ENCODE measurements around the gene CLN6.
"Not testable (repeated sequence)": the region's sequence is repeated elsewhere in the genome, so short reads cannot be mapped to it uniquely, and the experiment has no call there.

CLN6 gene

GRCh38 chr15:68205558-68205944 lies 24.0 kb downstream of the CLN6 start:
- DNase-seq, result no peak

- DNase-seq, result peak; percentile 22
Measured at GRCh38 chr15:68204776-68205557, 24.6 kb downstream of the CLN6 start, which contains the start of gene CALML4. Gene CALML4, minus strand, starts transcription at chr15:68205332. Its CDS starts 85 bp downstream, at chr15:68205247.

GRCh38 chr15:68204361-68204760 lies 25.2 kb downstream of the CLN6 start:
- DNase-seq, result no peak

- no peak for DNase-seq
Measured at GRCh38 chr15:68203956-68204355, 25.6 kb downstream of the CLN6 start.

GRCh38 chr15:68203486-68203885 lies 26.0 kb downstream of the CLN6 start:
- no peak for DNase-seq

- not testable (repeated sequence) for DNase-seq
Measured at GRCh38 chr15:68202994-68203393, 26.5 kb downstream of the CLN6 start.

GRCh38 chr15:68201879-68202261 lies 27.7 kb downstream of the CLN6 start:
- no peak for DNase-seq

- no peak for DNase-seq
Measured at GRCh38 chr15:68201153-68201878, 28.2 kb downstream of the CLN6 start.

GRCh38 chr15:68200016-68200861 lies 29.3 kb downstream of the CLN6 start:
- DNase-seq, result no peak

- DNase-seq, result no peak
Measured at GRCh38 chr15:68199340-68199739, 30.2 kb downstream of the CLN6 start.

GRCh38 chr15:68197661-68198437 lies 31.7 kb downstream of the CLN6 start:
- no peak for DNase-seq

GRCh38 chr15:68197170-68197492 lies 32.4 kb downstream of the CLN6 start:
- no peak for DNase-seq

GRCh38 chr15:68196445-68197169 lies 32.9 kb downstream of the CLN6 start:
- no peak for DNase-seq

- DNase-seq, result no peak
Measured at GRCh38 chr15:68195336-68196112, 34.0 kb downstream of the CLN6 start.

GRCh38 chr15:68192804-68193486 lies 36.6 kb downstream of the CLN6 start:
- DNase-seq, result no peak

GRCh38 chr15:68192117-68192516 lies 37.4 kb downstream of the CLN6 start:
- no peak for DNase-seq

GRCh38 chr15:68191555-68191954 lies 38.0 kb downstream of the CLN6 start:
- DNase-seq, result no peak

- DNase-seq, result no peak
Measured at GRCh38 chr15:68190048-68190447, 39.5 kb downstream of the CLN6 start.

- no peak for DNase-seq
Measured at GRCh38 chr15:68188647-68189046, 40.9 kb downstream of the CLN6 start.

- DNase-seq, result peak; percentile 75
Measured at GRCh38 chr15:68187559-68187958, 42.0 kb downstream of the CLN6 start.
